OCI-LY7 (cell line): ENCODE data around the gene TOP1.

Experiments used
- CTCF ChIP-seq: fragments of 200-600 bp; sonication (generic); conservative IDR thresholded peaks from 2 replicates; pipeline ENCODE4 v1.5.1; 2014; ENCODE audit warnings: mild to moderate bottlenecking, antibody characterized with exemption, low read length, moderate library complexity, mixed read lengths
- EZH2phosphoT487 ChIP-seq: fragments of 200-600 bp; sonication (generic); IDR thresholded peaks from 2 replicates; pipeline ENCODE4 v1.6.1; 2018; ENCODE audit warnings: low read depth, borderline replicate concordance, mild to moderate bottlenecking, mixed run types, antibody characterized with exemption, low read length, moderate library complexity, mixed read lengths

- no peak for TF ChIP-seq CTCF
- TF ChIP-seq EZH2phosphoT487 = no peak
Observed at GRCh38 chr20:41054847-41055230, 26.2 kb downstream of the TOP1 start.
